ENCODE data around the gene ANXA10.

The ANXA10 gene, protein sequence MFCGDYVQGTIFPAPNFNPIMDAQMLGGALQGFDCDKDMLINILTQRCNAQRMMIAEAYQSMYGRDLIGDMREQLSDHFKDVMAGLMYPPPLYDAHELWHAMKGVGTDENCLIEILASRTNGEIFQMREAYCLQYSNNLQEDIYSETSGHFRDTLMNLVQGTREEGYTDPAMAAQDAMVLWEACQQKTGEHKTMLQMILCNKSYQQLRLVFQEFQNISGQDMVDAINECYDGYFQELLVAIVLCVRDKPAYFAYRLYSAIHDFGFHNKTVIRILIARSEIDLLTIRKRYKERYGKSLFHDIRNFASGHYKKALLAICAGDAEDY

GRCh38 chr4:168092176-168092712 is at the start of gene ANXA10:
TSS of gene ANXA10 (plus strand) at chr4:168092537. CDS start at chr4:168092701, 164 bp downstream.
- TF ChIP-seq ZFX (IDR thresholded peaks at IDR 0.05) (no peak), CTCF (conservative IDR thresholded peaks at IDR 0.05) (no peak)
- no peak within 1 kb of the TSS for H3K27ac ChIP-seq

DNA sequence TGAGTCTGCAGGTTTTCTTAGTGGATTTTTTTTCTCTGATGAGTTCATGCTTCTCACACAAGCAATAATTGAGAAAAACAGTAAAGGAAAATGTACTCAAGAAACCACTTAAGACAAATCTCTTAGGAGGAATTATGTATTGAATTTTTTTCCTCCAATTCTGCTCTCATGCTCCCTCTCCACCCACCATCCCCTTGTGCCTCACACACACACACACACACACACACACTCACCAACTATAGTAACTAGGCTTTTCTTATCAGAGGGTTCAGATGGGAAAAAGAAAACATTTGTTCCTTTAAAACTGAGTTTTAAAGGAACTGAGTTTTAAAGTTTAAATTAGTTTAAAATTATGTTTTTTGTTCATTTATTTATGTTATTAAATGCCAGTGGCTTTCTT is 47.0 kb upstream of the ANXA10 start:
- no peak overlapping the region for H3K27ac ChIP-seq
- TF ChIP-seq CTCF (conservative IDR thresholded peaks at IDR 0.05) (no peak), ZFX (IDR thresholded peaks at IDR 0.05) (no peak)

GRCh38 chr4:168050002-168050401 is 42.3 kb upstream of the ANXA10 start:
- TF ChIP-seq CTCF (conservative IDR thresholded peaks at IDR 0.05), result no peak
- no peak for TF ChIP-seq ZFX (IDR thresholded peaks at IDR 0.05)
- no peak overlapping the region for H3K27ac ChIP-seq

- TF ChIP-seq CTCF (conservative IDR thresholded peaks at IDR 0.05) (no peak), ZFX (IDR thresholded peaks at IDR 0.05) (no peak)
- H3K27ac ChIP-seq, result no peak overlapping the region
Measured at GRCh38 chr4:168051526-168051925, 40.8 kb upstream of the ANXA10 start.

DNA sequence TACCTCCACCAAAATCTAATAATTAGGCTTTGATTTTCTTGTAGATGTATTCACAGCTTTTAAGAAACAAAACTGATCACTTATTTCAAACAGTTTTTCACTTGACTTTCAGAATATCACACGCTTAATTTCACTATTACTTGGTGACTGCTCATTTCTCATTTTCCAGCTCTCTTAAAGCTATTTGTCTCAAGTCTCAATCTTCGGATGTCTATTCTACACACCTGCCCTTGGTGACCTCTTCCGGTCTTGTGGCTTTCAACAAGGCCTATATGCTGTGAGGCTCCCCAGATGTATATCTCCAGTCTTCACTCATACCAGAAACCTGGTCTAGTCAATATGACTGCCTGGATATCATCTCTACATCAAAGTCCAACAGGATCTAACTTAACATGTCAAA is 34.9 kb upstream of the ANXA10 start:
- H3K27ac ChIP-seq, result no peak overlapping the region
- TF ChIP-seq CTCF (conservative IDR thresholded peaks at IDR 0.05) (no peak), ZFX (IDR thresholded peaks at IDR 0.05) (no peak)

GRCh38 chr4:168059251-168059650 is 33.1 kb upstream of the ANXA10 start:
- TF ChIP-seq ZFX (IDR thresholded peaks at IDR 0.05) (no peak), CTCF (conservative IDR thresholded peaks at IDR 0.05) (no peak)
- no peak overlapping the region for H3K27ac ChIP-seq

GRCh38 chr4:168063031-168063430 is 29.3 kb upstream of the ANXA10 start:
- TF ChIP-seq ZFX (IDR thresholded peaks at IDR 0.05) (no peak), CTCF (conservative IDR thresholded peaks at IDR 0.05) (no peak)
- no peak overlapping the region for H3K27ac ChIP-seq
